ENCODE results near the gene COL9A1. TPM values are rescaled to one million over a fixed set of nuclear protein-coding genes. Genes with fewer than 3 reads are reported as not detected.
"Not testable (repeated sequence)": the region's sequence is repeated elsewhere in the genome, so short reads cannot be mapped to it uniquely, and the experiment has no call there.

COL9A1 gene
- total RNA-seq, 4 donors from 2014 or later: 0.66 to 2.3 (median 1.2) TPM; not detected in 1

DNA sequence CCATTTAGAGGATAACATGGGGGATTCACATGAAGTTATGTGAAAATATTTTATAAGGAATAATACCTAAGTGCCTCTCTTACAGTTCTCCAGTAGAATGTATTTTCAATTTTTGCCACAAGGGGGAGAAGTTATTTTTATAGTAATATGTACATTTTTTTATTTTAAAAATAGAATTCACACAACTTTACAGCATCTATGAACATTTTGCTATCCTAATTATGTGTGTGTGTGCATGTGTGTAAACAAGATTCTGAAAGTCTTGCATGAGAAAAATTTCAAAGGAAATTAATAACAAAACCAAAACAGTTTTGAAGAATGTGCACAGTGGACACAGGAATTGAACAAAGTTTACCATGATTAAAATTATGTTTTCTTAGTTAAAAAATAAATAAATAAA lies 5.3 kb upstream of the COL9A1 start:
- not testable (repeated sequence) for H3K4me3 ChIP-seq; H3K9me3 ChIP-seq; H3K27me3 ChIP-seq; DNase-seq (ENCODE audit: low spot score in 2 of 2); H3K27ac ChIP-seq; H3K36me3 ChIP-seq; H3K4me1 ChIP-seq
- TF ChIP-seq, protein P1, sequence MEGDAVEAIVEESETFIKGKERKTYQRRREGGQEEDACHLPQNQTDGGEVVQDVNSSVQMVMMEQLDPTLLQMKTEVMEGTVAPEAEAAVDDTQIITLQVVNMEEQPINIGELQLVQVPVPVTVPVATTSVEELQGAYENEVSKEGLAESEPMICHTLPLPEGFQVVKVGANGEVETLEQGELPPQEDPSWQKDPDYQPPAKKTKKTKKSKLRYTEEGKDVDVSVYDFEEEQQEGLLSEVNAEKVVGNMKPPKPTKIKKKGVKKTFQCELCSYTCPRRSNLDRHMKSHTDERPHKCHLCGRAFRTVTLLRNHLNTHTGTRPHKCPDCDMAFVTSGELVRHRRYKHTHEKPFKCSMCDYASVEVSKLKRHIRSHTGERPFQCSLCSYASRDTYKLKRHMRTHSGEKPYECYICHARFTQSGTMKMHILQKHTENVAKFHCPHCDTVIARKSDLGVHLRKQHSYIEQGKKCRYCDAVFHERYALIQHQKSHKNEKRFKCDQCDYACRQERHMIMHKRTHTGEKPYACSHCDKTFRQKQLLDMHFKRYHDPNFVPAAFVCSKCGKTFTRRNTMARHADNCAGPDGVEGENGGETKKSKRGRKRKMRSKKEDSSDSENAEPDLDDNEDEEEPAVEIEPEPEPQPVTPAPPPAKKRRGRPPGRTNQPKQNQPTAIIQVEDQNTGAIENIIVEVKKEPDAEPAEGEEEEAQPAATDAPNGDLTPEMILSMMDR (IDR thresholded peaks at IDR 0.05): peak in 2 of 5 experiments; percentile 22 to 32

DNA sequence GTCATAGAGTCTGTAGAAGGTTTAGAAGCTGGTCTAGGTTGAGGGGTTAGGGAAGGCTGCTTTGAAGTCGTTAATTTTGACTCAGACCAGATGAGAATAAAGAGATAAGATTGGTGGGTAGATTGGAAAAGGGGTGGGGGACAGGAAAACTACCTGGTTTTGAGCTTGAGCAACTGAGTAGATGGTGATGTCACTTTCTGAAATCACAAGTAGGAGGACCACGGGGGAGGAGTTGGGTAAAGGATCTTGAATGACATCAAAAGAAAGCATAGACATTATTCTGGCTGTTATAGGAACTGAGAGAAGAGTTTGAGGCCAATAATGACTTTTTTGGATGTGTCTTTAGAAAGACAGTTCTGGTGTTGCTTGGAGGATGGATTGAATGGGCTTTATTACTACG lies 4.1 kb upstream of the COL9A1 start:
- no peaks in the 10 kb centered on the region for H3K36me3 ChIP-seq
- no peak for DNase-seq (ENCODE audit: low spot score in 2 of 2)
- TF ChIP-seq EP300 (IDR thresholded peaks at IDR 0.05): no peak
- TF ChIP-seq POLR2A (IDR thresholded peaks at IDR 0.05): no peak
- TF ChIP-seq, protein P1 (IDR thresholded peaks at IDR 0.05): no peak
- H3K4me3 ChIP-seq: no peak overlapping the region
- H3K9me3 ChIP-seq: no peaks in the 10 kb centered on the region
- H3K27me3 ChIP-seq: no peaks in the 10 kb centered on the region
- 76 to 79% methylated on average over 3 of the region's 3 CpGs for WGBS, 2 donors
- H3K4me1 ChIP-seq: no peaks in the 10 kb centered on the region
- no peak overlapping the region for H3K27ac ChIP-seq

DNA sequence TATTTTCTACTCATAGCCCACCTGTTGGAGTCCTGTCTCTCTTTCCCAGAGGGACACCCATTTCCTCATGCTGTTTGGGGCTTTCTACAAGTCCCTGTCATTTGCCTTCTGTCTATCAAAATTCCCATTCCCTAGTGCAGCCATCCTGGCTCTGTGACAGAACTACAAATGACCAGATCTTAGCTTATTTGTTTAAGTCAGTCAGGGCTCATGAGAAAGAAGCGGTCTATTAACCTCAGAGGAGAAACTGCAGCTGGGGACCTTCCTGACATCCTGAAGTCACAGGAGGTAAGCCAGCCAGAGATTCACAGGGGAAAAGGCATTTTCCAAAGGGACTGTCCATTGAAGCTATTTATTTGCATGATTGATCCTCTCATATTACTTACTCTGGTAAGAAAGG lies 1.7 kb upstream of the COL9A1 start:
- Histone ChIP-seq H3K36me3 (no peaks in the 10 kb centered on the region), H3K27me3 (no peaks in the 10 kb centered on the region), H3K4me3 (no peak overlapping the region), H3K27ac (no peak overlapping the region), H3K4me1 (no peaks in the 10 kb centered on the region), H3K9me3 (no peaks in the 10 kb centered on the region)
- 67 to 75% methylated on average over 1 of the region's 1 CpG for WGBS, 2 donors
- DNase-seq (ENCODE audit: low spot score in 2 of 2): no peak
- TF ChIP-seq, protein P1 (IDR thresholded peaks at IDR 0.05): no peak
- TF ChIP-seq POLR2A (IDR thresholded peaks at IDR 0.05) (no peak), EP300 (IDR thresholded peaks at IDR 0.05) (no peak)

DNA sequence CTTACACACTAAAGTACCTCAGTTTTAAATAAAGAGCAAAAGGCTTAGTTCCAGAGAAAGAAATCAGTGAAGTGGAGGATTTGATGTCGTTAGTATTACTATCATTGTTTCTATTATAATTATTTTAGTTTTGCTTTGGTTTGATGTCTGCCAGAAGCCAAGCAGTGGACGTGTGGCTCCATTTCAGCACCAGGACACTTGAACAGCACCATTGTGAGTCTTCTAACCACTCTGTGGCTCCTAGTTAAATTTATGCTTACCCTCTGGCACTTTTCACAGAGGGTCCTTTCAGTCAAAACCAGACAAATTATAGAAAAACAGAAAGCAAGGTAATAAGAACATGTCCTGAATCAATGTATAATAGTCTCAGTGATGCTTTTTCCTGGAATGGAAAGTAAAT lies 3.4 kb downstream of the COL9A1 start:
- TF ChIP-seq POLR2A (IDR thresholded peaks at IDR 0.05) (no peak), EP300 (IDR thresholded peaks at IDR 0.05) (no peak)
- TF ChIP-seq, protein P1 (IDR thresholded peaks at IDR 0.05): no peak
- H3K4me3 ChIP-seq: no peak overlapping the region

DNA sequence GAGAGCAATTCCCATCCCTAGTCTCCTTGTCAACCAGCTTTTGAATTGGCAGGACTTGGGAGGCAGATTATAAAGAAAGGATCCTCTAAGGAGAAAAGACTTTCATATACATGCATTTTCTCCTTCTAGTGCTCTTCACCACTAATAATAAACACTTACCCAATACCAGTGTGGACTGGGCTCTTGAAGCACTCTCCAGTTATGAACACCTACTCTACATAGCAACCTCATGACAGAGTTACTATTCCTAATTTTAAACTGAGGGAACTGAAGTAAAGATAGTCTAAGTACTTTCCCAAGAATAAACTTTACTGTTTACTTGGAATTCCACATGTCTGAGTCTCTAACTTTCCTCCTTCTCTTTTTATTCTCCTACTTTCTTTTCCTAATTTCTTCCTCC lies 4.8 kb downstream of the COL9A1 start:
- no peaks in the 10 kb centered on the region for H3K9me3 ChIP-seq
- peaks cover 0 to 4% of the 10 kb centered on the region in 2 donors for H3K27me3 ChIP-seq
- DNase-seq (ENCODE audit: low spot score in 2 of 2): no peak
- H3K4me1 ChIP-seq: no peaks in the 10 kb centered on the region
- no peak overlapping the region for H3K4me3 ChIP-seq
- no peak for TF ChIP-seq POLR2A (IDR thresholded peaks at IDR 0.05)
- TF ChIP-seq, protein P1 (IDR thresholded peaks at IDR 0.05): no peak
- TF ChIP-seq EP300 (IDR thresholded peaks at IDR 0.05): no peak
- H3K36me3 ChIP-seq: no peaks in the 10 kb centered on the region
- no peak overlapping the region for H3K27ac ChIP-seq

More for the DNA sequence above, 3.4 kb downstream of the COL9A1 start:
- no peak for DNase-seq (ENCODE audit: low spot score in 2 of 2)
- 26 to 27% methylated on average over 2 of the region's 2 CpGs for WGBS, 2 donors
- no peak overlapping the region for H3K27ac ChIP-seq
- no peaks in the 10 kb centered on the region for H3K9me3 ChIP-seq
- peaks cover 0 to 4% of the 10 kb centered on the region in 2 donors for H3K27me3 ChIP-seq
- H3K4me1 ChIP-seq: no peaks in the 10 kb centered on the region
- H3K36me3 ChIP-seq: no peaks in the 10 kb centered on the region

All from tibial nerve (tissue), 4 donors.